Suppressor macrophage treated with lipopolysaccharide for 4 hours (primary cell): ENCODE results near the gene ARID2.

Experiments used
- DNase-seq: peaks from one replicate; pipeline ENCODE4 v3.0.0-alpha.2; 2020

The ARID2 gene

GRCh38 chr12:45944771-45945170 is 215.3 kb downstream of the ARID2 start:
- no peak for DNase-seq

- DNase-seq, result no peak
These were observed 216.9 kb downstream of the ARID2 start for GRCh38 chr12:45946435-45946834.

DNA sequence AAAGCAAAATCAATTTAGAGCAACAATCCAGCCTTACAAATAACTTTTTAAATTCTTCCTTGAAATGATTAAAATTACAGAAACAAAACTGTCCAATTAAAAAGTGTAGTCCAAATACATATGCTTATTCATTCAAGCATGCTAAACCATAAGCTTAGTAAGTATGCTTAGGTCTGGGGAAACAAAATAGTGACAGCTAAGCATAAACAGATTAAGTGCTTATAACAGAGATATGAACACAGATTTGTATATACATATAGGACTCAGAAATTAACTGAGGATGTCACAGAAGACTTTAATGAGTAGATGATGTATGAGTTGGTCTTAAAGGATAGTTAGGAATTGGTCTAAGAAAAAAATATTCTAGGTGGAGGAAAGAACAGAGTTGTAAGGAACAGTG is 219.0 kb downstream of the ARID2 start:
- no peak for DNase-seq
